ENCODE data around the gene CCDC178. TPM values are rescaled to one million over a fixed set of nuclear protein-coding genes. Genes with fewer than 3 reads are reported as not detected.

The CCDC178 gene
- total RNA-seq, 1 experiment from 2014 or later: not detected

DNA sequence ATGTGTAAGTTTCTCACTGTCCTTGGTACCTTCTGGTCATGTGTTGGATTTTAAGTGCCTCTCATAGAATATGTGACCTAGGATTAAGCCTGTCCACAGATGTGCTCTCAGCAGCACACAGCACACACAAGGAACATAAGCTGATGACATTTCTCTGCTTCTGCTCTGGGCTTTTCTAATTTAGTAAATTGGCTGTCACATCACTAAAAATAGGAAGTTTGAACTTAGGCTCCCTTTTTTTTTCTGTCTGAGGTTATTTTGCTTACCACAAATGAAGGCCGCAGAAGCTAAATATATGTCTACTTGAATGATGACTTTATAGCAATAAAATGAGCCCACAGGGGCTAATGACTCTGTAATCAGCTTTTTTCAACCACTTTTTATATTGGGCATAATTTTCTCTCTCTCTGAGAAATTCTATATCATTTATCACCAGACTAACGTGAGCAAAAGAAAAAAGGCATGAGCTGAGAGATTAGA, 517.5 kb downstream of the CCDC178 start:
- Histone ChIP-seq H3K27ac (no peak overlapping the region), H3K9me3 (replicated peaks) (no peaks in the 10 kb centered on the region), H3K27me3 (no peaks in the 10 kb centered on the region), H3K4me1 (peaks cover 22% of the 10 kb centered on the region), H3K36me3 (no peaks in the 10 kb centered on the region), H3K4me3 (no peak overlapping the region)
- DNase-seq: no peak

DNA sequence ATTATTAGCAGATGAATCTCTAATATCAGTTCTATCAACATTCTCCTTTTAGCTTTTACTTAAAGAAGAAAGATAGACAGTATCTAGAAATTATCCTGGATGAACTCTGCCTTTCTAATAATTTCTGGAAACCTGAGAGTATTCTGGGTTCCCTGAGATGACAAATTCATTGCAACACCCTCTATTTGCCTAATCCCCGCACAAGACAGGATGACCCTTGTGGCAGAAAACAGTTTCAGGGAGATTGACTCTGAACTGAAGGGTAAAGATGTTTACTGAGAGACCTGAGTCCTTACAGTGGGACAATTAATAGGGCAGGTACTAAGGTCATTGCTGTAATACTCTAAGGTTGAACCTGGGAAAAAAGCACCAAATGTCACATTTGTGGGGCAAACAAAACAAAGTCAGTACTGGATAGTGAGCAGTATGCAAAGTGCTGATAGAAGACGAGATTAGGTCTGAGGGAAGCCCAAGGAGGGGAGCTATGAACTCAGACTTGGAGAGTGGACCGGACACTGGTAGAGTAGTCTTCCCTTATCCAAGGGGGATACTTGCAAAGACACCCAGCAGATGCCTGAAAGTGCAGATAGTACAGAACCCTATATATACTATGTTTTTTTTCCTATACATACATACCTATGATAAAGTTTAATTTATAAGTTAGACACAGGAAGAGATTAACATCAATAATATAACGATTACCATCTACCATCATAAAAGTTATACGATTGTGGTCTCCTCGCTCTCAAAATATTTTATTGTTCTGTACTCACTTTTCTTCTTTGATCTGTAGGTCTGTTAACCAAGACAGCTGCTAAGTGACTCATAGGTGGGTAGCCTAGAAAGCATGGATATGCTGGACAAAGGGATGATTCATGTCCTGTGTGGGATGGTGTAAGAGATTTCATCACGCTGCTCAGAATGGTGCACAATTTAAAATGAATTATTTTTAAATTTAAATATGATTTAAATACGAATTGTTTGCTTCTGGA, 519.4 kb downstream of the CCDC178 start:
- peak overlapping the region; percentile 63 for H3K27ac ChIP-seq

DNA sequence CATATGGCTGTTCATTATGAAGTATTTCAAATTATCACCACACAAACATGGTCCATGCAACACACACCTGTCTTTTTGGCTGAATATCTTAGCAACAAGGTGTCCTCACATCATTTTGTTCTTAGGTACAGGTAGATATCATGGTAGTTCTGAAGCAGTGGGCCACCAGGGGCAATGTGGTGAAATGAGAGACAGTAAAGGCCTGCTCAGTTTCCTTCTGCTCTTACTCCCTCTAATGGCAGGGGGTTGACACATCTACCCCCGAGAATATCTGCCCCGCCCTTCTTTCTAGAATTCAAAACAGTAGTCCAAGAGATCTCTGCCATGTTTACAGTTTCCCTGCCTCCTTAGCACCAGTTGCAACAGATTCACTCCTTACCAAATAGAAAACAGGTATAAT, 520.7 kb downstream of the CCDC178 start:
- Histone ChIP-seq H3K36me3 (no peaks in the 10 kb centered on the region), H3K4me1 (peaks cover 22% of the 10 kb centered on the region), H3K4me3 (no peak overlapping the region), H3K27ac (no peak overlapping the region), H3K27me3 (no peaks in the 10 kb centered on the region), H3K9me3 (replicated peaks) (no peaks in the 10 kb centered on the region)
- no peak for DNase-seq

More for the DNA sequence above, 519.4 kb downstream of the CCDC178 start:
- H3K4me1 ChIP-seq: peaks cover 22% of the 10 kb centered on the region
- H3K4me3 ChIP-seq: no peak overlapping the region
- H3K36me3 ChIP-seq: no peaks in the 10 kb centered on the region
- H3K27me3 ChIP-seq: no peaks in the 10 kb centered on the region
- peak; percentile 35 to 64 for DNase-seq
- H3K9me3 ChIP-seq (replicated peaks): no peaks in the 10 kb centered on the region

DNA sequence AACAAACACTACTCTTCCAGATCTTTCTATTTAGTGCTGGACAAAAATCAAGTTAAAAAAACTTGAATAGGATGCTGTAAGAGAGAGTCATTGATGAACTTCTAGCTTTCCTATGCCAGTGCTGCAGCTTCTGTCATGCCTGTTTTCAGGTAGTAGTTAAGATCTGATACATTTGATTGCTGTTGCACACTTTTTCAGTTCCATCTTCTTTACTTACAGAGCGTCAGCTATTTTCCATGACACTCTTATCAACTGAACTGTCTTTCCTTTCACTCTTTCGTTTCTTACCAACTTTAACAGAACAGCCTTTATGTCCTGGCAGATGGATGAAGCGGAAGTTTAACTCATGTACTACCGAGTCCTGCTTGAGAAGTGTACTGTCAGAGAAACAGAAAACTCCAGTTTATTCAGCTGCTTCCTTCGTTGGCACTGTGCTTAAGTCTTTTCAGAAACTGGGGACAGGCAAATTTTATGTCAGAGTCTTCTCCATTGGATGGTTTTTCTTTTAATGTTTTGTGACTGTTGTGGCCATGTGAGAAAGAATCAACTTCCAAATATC, 521.8 kb downstream of the CCDC178 start:
- Histone ChIP-seq H3K9me3 (replicated peaks) (no peaks in the 10 kb centered on the region), H3K4me1 (peaks cover 22% of the 10 kb centered on the region), H3K27me3 (no peaks in the 10 kb centered on the region), H3K27ac (no peak overlapping the region), H3K36me3 (no peaks in the 10 kb centered on the region), H3K4me3 (no peak overlapping the region)
- DNase-seq: no peak

DNA sequence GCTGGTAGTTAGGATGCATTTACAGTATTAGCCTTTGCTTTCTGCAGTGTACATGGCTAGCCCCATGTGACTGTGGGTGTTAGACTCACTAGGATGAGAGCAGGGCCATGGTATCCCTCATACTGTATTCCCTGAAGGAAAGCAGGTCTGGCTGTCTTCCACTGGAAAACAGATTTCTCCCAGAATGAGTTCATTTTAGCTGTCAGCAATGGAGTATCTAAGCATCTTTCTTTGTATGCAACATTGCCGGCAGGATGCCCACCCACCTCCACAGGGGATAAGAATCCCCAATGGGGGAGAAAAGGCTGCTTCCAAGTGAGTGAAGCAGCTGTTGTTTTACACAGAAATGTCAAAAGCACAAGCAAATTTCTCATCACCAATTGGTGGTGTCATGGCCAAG, 525.0 kb downstream of the CCDC178 start:
- no peak for DNase-seq
- peaks cover 2% of the 10 kb centered on the region; the same call in 1 of the 2 replicates for H3K4me1 ChIP-seq
- H3K4me3 ChIP-seq: no peak overlapping the region
- H3K9me3 ChIP-seq (replicated peaks): no peaks in the 10 kb centered on the region
- no peak overlapping the region for H3K27ac ChIP-seq
- no peaks in the 10 kb centered on the region for H3K36me3 ChIP-seq
- no peaks in the 10 kb centered on the region for H3K27me3 ChIP-seq

DNA sequence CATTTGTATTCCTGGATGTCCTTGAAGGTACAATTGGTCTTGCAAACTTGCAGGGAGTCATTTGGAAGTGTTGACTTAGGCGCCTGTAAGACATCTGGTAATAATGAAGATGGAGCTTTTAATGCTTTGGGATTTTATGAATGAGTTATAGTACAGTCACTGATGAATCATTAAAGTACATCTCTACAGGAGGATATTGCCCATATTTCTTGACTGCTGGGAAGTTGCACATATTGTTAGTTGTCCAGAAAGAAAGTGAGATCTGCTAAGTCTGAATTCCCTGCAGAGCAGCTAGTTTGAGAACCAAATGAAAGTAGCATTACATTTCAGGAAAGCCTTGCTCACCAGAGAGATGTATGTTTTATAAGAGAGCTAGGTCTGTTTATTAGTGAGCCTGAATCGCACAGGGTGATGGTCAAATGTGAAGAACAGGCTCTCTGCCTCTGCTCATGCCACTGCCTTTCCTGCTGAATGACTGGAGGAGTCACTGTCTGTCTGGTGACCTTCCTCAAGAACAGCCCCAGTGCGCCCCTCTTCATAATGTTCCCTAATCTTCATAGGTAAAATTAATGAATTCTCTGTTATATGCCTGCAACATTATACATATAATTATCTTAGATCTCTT, 528.7 kb downstream of the CCDC178 start:
- no peak overlapping the region for H3K27ac ChIP-seq
- DNase-seq: no peak
- H3K9me3 ChIP-seq (replicated peaks): no peaks in the 10 kb centered on the region
- peaks cover 4% of the 10 kb centered on the region; the same call in 1 of the 2 replicates for H3K4me1 ChIP-seq
- no peaks in the 10 kb centered on the region for H3K27me3 ChIP-seq
- no peaks in the 10 kb centered on the region for H3K36me3 ChIP-seq
- no peak overlapping the region for H3K4me3 ChIP-seq

DNA sequence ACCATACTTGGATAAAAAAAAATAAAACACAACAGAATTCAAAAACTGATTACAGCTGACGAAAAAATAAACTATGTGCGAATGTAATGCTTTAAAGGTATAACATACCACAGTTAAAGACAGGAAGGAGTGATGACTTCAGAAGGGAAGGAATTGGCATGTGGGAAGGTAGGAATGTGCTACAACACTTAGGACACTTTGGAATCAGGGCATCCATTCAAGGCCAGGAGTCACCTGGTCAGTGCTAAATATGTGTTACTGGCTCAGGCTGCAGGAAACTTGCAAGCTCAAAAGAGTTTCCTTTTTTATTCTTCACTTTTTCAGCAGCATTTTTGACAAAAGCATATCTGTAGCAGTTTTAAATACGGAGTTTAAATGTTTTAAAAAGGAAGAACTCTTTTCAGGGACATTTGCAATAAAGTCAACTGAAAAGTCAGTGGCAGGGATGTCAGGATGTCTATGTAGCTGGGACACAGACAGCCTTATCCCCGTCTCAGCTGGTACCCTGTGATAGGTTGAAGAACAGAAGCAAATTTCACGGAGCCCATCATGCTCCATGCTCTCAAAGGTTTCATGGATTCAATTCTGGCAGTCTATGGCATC, 529.7 kb downstream of the CCDC178 start:
- no peaks in the 10 kb centered on the region for H3K27me3 ChIP-seq
- peaks cover 4% of the 10 kb centered on the region; the same call in 1 of the 2 replicates for H3K4me1 ChIP-seq
- no peak for DNase-seq
- no peaks in the 10 kb centered on the region for H3K36me3 ChIP-seq
- no peak overlapping the region for H3K4me3 ChIP-seq
- no peaks in the 10 kb centered on the region for H3K9me3 ChIP-seq (replicated peaks)
- no peak overlapping the region for H3K27ac ChIP-seq

DNA sequence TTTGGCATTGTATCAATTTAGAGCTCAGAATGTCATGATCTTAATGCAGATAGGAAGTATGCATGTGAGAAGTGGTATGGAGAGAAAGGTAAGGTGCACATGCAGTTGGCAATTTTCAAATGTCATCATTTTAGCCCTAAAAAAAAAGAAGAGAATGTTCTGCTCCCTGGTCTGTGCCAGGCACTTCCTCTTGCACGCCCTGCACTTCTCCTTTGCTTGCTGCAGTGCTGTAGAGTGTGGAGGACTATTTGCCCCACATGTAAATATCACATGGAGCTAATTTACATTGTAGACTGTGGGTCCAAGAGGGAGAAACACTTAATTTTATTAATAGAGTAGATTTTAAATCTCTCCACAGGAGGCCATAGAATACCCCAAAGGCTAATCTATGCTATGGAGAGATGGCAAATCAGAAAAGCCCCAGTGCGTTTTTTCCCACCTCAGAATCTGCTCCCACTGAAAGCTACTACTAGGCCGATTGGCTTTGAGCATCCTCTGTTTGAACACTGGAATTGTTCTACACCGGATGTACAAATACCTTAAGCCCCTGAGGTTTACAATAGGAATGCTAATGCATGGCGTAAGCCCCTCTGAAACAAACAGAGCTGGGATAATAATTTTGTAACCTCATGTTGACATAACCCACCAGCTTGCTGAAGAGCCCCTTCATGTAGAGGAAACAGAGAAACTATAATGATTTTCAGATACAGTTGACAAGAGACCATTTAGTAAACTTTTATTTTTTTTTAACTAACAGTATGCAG, 530.5 kb downstream of the CCDC178 start:
- Histone ChIP-seq H3K4me3 (no peak overlapping the region), H3K27me3 (no peaks in the 10 kb centered on the region), H3K9me3 (replicated peaks) (no peaks in the 10 kb centered on the region), H3K4me1 (peaks cover 4% of the 10 kb centered on the region; the same call in 1 of the 2 replicates), H3K27ac (no peak overlapping the region), H3K36me3 (no peaks in the 10 kb centered on the region)
- DNase-seq: peak in 1 of 2 experiments; percentile 21

DNA sequence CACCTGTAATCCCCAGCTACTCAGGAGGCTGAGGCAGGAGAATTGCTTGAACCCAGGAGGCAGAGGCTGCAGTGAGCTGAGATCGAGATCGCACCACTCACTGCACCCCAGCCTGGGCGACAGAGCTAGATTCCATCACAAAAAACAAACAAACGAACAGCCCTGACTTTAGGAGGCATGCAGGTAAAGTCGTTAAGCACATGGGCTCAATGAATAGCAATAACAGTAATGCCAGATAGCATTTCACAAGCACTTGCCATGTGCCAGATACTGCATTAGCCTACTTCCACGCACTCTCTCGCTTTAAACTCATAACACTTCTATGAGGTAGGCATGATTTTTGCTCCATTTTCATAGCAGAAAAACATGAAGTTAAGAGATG, 532.1 kb downstream of the CCDC178 start:
- Histone ChIP-seq H3K27me3 (no peaks in the 10 kb centered on the region), H3K27ac (no peak overlapping the region), H3K9me3 (replicated peaks) (no peaks in the 10 kb centered on the region), H3K4me1 (peaks cover 4% of the 10 kb centered on the region; the same call in 1 of the 2 replicates), H3K4me3 (no peak overlapping the region), H3K36me3 (no peaks in the 10 kb centered on the region)
- no peak for DNase-seq

DNA sequence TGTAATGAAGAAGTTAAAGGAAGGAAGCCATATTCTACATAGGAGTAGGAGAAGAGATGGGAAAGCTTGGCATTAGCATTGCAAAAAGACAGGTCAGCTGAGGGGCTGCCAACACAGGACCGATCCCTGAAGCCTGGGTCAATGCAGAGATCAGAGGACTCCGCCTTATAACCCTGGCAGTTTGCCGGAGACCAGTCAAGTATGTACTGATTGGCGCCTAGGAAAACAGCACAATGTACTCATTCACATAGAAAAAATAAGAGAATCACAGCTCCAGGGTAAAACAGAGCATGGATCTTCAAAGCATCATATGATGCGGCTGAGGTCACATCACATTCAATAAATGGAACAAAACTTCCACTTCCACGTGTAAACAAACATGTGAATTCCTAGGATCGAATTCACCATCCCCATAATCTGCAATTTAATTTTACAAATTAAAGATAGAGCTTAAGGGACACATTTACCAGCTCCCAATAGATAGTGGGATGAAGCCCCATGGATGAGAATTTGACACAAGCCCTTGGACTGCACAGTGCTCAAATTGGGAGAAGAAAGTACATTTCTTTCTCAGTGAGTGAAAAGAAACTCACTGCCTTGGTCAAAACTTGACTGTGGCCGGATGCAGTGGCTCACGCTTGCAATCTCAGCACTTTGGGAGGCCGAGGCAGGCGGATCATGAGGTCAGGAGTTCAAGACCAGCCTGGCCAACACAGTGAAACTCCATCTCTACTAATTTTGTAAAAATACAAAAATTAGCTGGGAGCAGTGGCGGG, 532.7 kb downstream of the CCDC178 start:
- peaks cover 4% of the 10 kb centered on the region; the same call in 1 of the 2 replicates for H3K4me1 ChIP-seq

DNA sequence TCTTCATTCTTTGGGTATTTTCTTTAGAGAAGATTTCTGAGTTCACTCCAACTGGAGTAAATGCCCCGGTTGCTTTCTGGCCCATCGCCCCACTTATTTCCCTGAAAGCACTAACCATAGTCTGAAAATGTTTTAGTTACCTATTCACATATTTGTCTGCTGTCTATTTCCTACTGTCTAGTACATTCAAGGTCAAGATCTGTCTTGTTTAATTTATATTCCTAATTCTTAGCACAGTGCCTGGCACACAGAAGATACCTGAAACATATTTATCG, 533.3 kb downstream of the CCDC178 start:
- no peak overlapping the region for H3K27ac ChIP-seq
- peaks cover 4% of the 10 kb centered on the region; the same call in 1 of the 2 replicates for H3K4me1 ChIP-seq
- no peak for DNase-seq
- H3K27me3 ChIP-seq: no peaks in the 10 kb centered on the region
- no peaks in the 10 kb centered on the region for H3K9me3 ChIP-seq (replicated peaks)
- no peaks in the 10 kb centered on the region for H3K36me3 ChIP-seq
- no peak overlapping the region for H3K4me3 ChIP-seq

More for the DNA sequence above, 532.7 kb downstream of the CCDC178 start:
- H3K27ac ChIP-seq: no peak overlapping the region
- no peaks in the 10 kb centered on the region for H3K27me3 ChIP-seq
- H3K4me3 ChIP-seq: no peak overlapping the region
- DNase-seq: no peak
- no peaks in the 10 kb centered on the region for H3K36me3 ChIP-seq
- no peaks in the 10 kb centered on the region for H3K9me3 ChIP-seq (replicated peaks)

DNA sequence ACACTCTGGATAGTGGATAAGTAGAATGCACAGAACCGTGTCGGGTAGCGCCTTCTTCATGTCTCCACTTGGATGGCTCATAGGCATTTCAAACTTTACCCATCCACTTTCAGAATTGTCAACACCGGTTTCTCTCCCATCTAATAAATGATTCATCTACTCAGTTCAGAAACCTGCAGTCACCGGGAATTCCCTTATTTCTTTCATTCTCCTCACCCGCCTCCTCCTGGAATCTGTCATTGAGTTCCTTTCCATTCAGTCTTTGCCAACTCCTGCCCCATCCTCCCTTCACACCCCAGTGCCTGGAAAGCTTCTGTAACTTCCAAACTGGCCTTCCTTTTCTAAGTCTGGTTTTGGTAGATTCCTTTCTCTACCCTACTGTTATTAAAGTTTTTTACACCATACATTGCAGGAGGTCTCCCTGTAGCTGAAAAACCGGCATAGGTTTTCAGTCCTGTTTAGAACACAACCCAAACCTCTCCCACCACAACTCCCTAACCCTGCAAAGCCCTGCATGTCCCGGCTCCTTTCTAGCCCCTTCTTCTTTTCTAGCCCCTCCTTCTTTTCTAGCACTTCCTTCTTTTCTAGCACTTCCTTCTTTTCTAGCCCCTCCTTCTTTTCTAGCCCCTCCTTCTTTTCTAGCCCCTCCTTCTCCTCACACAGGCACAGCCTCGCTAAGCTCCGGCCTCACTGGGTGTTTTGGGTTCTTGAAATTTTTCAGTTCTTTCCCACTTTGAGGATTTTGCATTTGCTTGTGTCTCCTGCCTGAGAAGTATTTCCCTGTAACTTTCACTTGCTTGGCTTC, 533.8 kb downstream of the CCDC178 start:
- no peak for DNase-seq
- H3K4me3 ChIP-seq: no peak overlapping the region
- peaks cover 4% of the 10 kb centered on the region; the same call in 1 of the 2 replicates for H3K4me1 ChIP-seq
- H3K27ac ChIP-seq: no peak overlapping the region
- no peaks in the 10 kb centered on the region for H3K27me3 ChIP-seq
- H3K9me3 ChIP-seq (replicated peaks): no peaks in the 10 kb centered on the region
- no peaks in the 10 kb centered on the region for H3K36me3 ChIP-seq

DNA sequence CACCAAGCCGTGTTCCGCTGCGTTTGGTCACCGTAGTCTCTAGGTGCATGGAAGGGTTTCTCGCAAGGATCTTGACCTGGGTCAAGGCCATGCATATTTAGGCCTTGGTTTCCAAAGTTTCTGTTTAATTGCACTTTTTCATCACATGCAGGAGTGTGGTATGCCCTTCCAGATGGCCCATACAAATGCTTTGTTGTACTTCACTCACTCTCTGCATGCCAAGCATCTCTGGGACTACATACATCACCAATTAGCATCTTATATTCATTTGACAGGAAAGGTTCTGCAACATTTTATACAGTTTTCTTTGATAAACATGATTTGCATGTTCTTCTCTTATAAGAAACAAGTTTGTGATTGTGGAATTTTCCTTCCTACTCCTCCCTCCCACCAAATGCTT, 534.9 kb downstream of the CCDC178 start:
- Histone ChIP-seq H3K4me3 (no peak overlapping the region), H3K9me3 (replicated peaks) (no peaks in the 10 kb centered on the region), H3K36me3 (no peaks in the 10 kb centered on the region), H3K4me1 (peaks cover 4% of the 10 kb centered on the region; the same call in 1 of the 2 replicates), H3K27me3 (no peaks in the 10 kb centered on the region), H3K27ac (no peak overlapping the region)
- DNase-seq: no peak
